K562 (cell line): ENCODE data around the gene MCC. TPM values are rescaled to one million over a fixed set of nuclear protein-coding genes. Genes with fewer than 3 reads are reported as not detected.

Source experiments
- ATAC-seq: fragments of 200-7000 bp; cut with Tn5 transposase; 3 replicates; pipeline ENCODE4 v1.9.1; 2020; ENCODE audit warnings: moderate library complexity
- BruUV-seq: library from RNA; stranded (reverse); fragments of 400-500 nt; replicated peaks from 2 replicates; lab custom pipeline; 2021; lab: Mats Ljungman, UMichigan
- CTCF ChIA-PET: fragments of 300-600 bp; formaldehyde crosslinking; extraction: SDS; loops from one replicate; lab custom pipeline; 2021; ENCODE audit warnings: low intra/inter-chr PET ratio; lab: Yijun Ruan, JAX
- POLR2A ChIA-PET: fragments of 300-600, 350-650 bp; sonication (Branson Sonifier 250); formaldehyde crosslinking; extraction: SDS; loops from one replicate; lab custom pipeline; 2021; ENCODE audit warnings: antibody characterized with exemption, inconsistent platforms; lab: Yijun Ruan, JAX
- DNase-seq, 4 experiments: peaks; one replicate each; pipeline versions ENCODE4 v3.0.0 to v3.0.0-alpha.2; 2011 to 2018; ENCODE audit warnings: low spot score in 3 of 4, mixed read lengths in 3 of 4; ENCODE audit errors: extremely low read depth in 1 of 4
- FAIRE-seq: peaks from 2 replicates; lab custom pipeline; 2011; peaks lifted over from hg19 to GRCh38; lab: Jason Lieb, UNC
- H2AFZ ChIP-seq: 2 replicates; pipeline ENCODE4 v1.6.0; 2011; ENCODE audit warnings: low read depth, low read length, control low read depth, inconsistent platforms
- H3K27ac ChIP-seq: fragments of 200-600 bp; 3 replicates; pipeline ENCODE4 v1.8.0; 2011; ENCODE audit warnings: low read depth, mild to moderate bottlenecking, control low read depth, inconsistent platforms, low read length, moderate library complexity, mixed read lengths; ENCODE audit errors: extremely low read depth
- H3K27me3 ChIP-seq, 2 experiments: fragments of 300-600 bp in 1 of 2; 2 replicates in 1 of 2; 3 replicates in 1 of 2; pipeline versions ENCODE4 v1.6.0 to v1.8.0; 2011; ENCODE audit warnings: inconsistent platforms in 2 of 2, low read length in 2 of 2, mild to moderate bottlenecking in 1 of 2, mixed read lengths in 1 of 2, moderate library complexity in 1 of 2; ENCODE audit not compliant: control insufficient read depth in 2 of 2, insufficient read depth in 2 of 2
- H3K36me3 ChIP-seq: fragments of 300-600 bp; 3 replicates; pipeline ENCODE4 v1.8.0; 2011; ENCODE audit warnings: mild to moderate bottlenecking, low read length, inconsistent platforms; ENCODE audit not compliant: control insufficient read depth, insufficient read depth
- H3K4me1 ChIP-seq, 2 experiments: fragments of 200-600 bp in 1 of 2; replicated peaks in 1 of 2; 2 replicates in 1 of 2; 3 replicates in 1 of 2; pipeline versions ENCODE4 v1.5.1 to v1.8.0; 2011; ENCODE audit warnings: inconsistent platforms in 2 of 2, low read length in 2 of 2, mild to moderate bottlenecking in 1 of 2, mixed read lengths in 1 of 2, moderate library complexity in 1 of 2; ENCODE audit not compliant: control insufficient read depth in 2 of 2, insufficient read depth in 2 of 2
- H3K4me2 ChIP-seq: 2 replicates; pipeline ENCODE4 v1.6.1; 2011; ENCODE audit warnings: low read length, control low read depth, inconsistent platforms, mixed read lengths; ENCODE audit not compliant: insufficient read depth
- H3K4me3 ChIP-seq: fragments of 200-600 bp; sonication (generic), shearing (Covaris generic); 2 replicates; pipeline ENCODE4 v1.5.1; 2016; ENCODE audit warnings: control low read depth, inconsistent platforms
- H3K79me2 ChIP-seq: fragments of 200-600 bp; 3 replicates; pipeline ENCODE4 v1.8.0; 2011; ENCODE audit warnings: low read length, inconsistent platforms; ENCODE audit not compliant: control insufficient read depth, insufficient read depth
- H3K9ac ChIP-seq, 2 experiments: 2 replicates each; pipeline versions ENCODE4 v1.6.0 to v1.6.1; 2011; ENCODE audit warnings: low read depth in 2 of 2, low read length in 2 of 2, control low read depth in 1 of 2, inconsistent platforms in 1 of 2, mild to moderate bottlenecking in 1 of 2, mixed read lengths in 1 of 2; ENCODE audit not compliant: insufficient read depth in 1 of 2
- H3K9me1 ChIP-seq: one replicate; pipeline ENCODE4 v1.6.0; 2011; ENCODE audit warnings: inconsistent platforms, mild to moderate bottlenecking, low read length, moderate library complexity; ENCODE audit not compliant: control insufficient read depth, insufficient read depth
- H3K9me3 ChIP-seq: replicated peaks from 2 replicates; pipeline ENCODE4 v1.5.1; 2011; ENCODE audit warnings: low read depth, low read length, inconsistent platforms; ENCODE audit not compliant: control insufficient read depth, insufficient read depth
- H4K20me1 ChIP-seq: replicated peaks from 2 replicates; pipeline ENCODE4 v1.6.1; 2011; ENCODE audit warnings: low read length, inconsistent platforms, mixed read lengths; ENCODE audit not compliant: control insufficient read depth, insufficient read depth
- DACH1 ChIP-seq: fragments of 450-650 bp; IDR thresholded peaks from 2 replicates; pipeline ENCODE4 v1.6.1; 2018; ENCODE audit not compliant: partially characterized antibody
- FOXO4 ChIP-seq: fragments of 450-650 bp; formaldehyde crosslinking; IDR thresholded peaks from 2 replicates; pipeline ENCODE4 v1.4.0; 2020; ENCODE audit warnings: mild to moderate bottlenecking, moderate library complexity
- KLF16 ChIP-seq: IDR thresholded peaks from 2 replicates; pipeline ENCODE4 v1.6.1; 2016; ENCODE audit warnings: antibody characterized with exemption
- MAFG ChIP-seq: fragments of 450-650 bp; conservative IDR thresholded peaks from 2 replicates; pipeline ENCODE4 v1.6.1; 2016; ENCODE audit warnings: missing genetic modification characterization, missing compliant biosample characterization
- NCOR1 ChIP-seq: fragments of 450-650 bp; IDR thresholded peaks from 2 replicates; pipeline ENCODE4 v1.6.1; 2016; ENCODE audit warnings: mild to moderate bottlenecking, moderate library complexity
- POLR2A ChIP-seq: fragments of 450-650 bp; conservative IDR thresholded peaks from 2 replicates; pipeline ENCODE4 v1.6.1; 2016
- POLR2AphosphoS5 ChIP-seq: IDR thresholded peaks from 2 replicates; pipeline ENCODE4 v1.6.1; 2011; ENCODE audit warnings: mild to moderate bottlenecking, low read depth, low read length, moderate library complexity; ENCODE audit not compliant: control insufficient read depth, insufficient read depth
- POLR2B ChIP-seq: fragments of 450-650 bp; IDR thresholded peaks from 2 replicates; pipeline ENCODE4 v1.6.1; 2018; ENCODE audit warnings: low read depth; ENCODE audit not compliant: partially characterized antibody
- RBM17 ChIP-seq: fragments of 200-400 bp; formaldehyde crosslinking; IDR thresholded peaks from 2 replicates; pipeline ENCODE4 v1.6.1; 2017; ENCODE audit warnings: low read depth, mild to moderate bottlenecking, low read length, borderline replicate concordance
- ZBTB33 ChIP-seq: sonication (generic); formaldehyde crosslinking; IDR thresholded peaks from 2 replicates; pipeline ENCODE4 v1.8.1; 2023; ENCODE audit warnings: mild to moderate bottlenecking, missing genetic modification reagents
- ZBTB43 ChIP-seq: sonication (generic); formaldehyde crosslinking; IDR thresholded peaks from 2 replicates; pipeline ENCODE4 v1.8.0; 2023; ENCODE audit warnings: mild to moderate bottlenecking, missing genetic modification reagents
- ZNF408 ChIP-seq: fragments of 250-450 bp; sonication (Bioruptor Pico); IDR thresholded peaks from 2 replicates; pipeline ENCODE4 v1.4.0; 2020; ENCODE audit warnings: low read depth, mild to moderate bottlenecking, moderate library complexity
- WGBS: fragments of 100-300 bp; shearing (Covaris generic); methylation state at CpG from one replicate; pipeline ENCODE4 v1.1.6; 2016; ENCODE audit warnings: low coverage, mixed read lengths; ENCODE audit not compliant: insufficient coverage; ENCODE audit errors: missing lambda C conversion rate; 5-methylcytosine and 5-hydroxymethylcytosine counted together
- in situ Hi-C: fragments of 300-500 bp; cut with MboI; formaldehyde crosslinking; loops from 4 replicates; pipeline ENCODE4 v1.15.0; 2018; ENCODE audit warnings: inconsistent platforms, mixed read lengths
- intact Hi-C: fragments of 100-400 bp; cut with micrococcal nuclease; formaldehyde crosslinking; loops from 2 replicates; pipeline ENCODE4 v1.14.2; 2022
- polyA plus RNA-seq, 8 experiments: library from polyadenylated mRNA; depleted of rRNA in 4 of 8; stranded (reverse) in 5 of 8; unstranded in 3 of 8; fragments of >200 nt; fragmentation: Nextera tagmentation in 2 of 8; fragmentation: Illumina TruSeq in 1 of 8; extraction: Ambion mirVana in 2 of 8; extraction: Trizol in 1 of 8; gene quantifications; 2 replicates each; pipeline versions ENCODE4 v1.2.1 to v1.2.3, GENCODE V29; 2011 to 2014; ENCODE audit warnings: inconsistent platforms in 1 of 8, missing spikeins in 1 of 8
- total RNA-seq, 7 experiments: library from RNA; depleted of rRNA in 6 of 7; stranded (reverse); fragments of >200 nt in 6 of 7; fragmentation: Illumina TruSeq in 2 of 7; extraction: Trizol in 2 of 7; gene quantifications; 2 replicates each; pipeline versions ENCODE4 v1.2.1 to v1.2.3, GENCODE V29; 2011 to 2021; ENCODE audit warnings: low replicate concordance in 1 of 7

The MCC gene
- total and polyA plus RNA-seq, 9 of the 15 experiments (the other 6 are each of a cell fraction or from before 2014, with no cell fraction given), result 0.04 to 0.24 (median 0.06) TPM; not detected in 1

GRCh38 chr5:113027015-113027414 is 461.2 kb downstream of the MCC start:
- H3K9me1 ChIP-seq, result no peaks in the 10 kb centered on the region
- H3K4me2 ChIP-seq, result no peak overlapping the region
- ATAC-seq (no peak), FAIRE-seq (no peak), DNase-seq (no peak)
- TF ChIP-seq RBM17, result no peak
- TF ChIP-seq NCOR1, result no peak
- no peak for TF ChIP-seq ZBTB33 (CRISPR knock-in tag)
- no peak for TF ChIP-seq FOXO4 (CRISPR knock-in tag)
- no peak for TF ChIP-seq ZNF408 (CRISPR knock-in tag)
- TF ChIP-seq DACH1, result no peak
- TF ChIP-seq POLR2B, result peak; percentile 22
- TF ChIP-seq MAFG (tag), result no peak
- TF ChIP-seq POLR2A, result peak; percentile 15; the same call in 1 of the 2 replicates
- peak; percentile 27; the same call in 1 of the 2 replicates for TF ChIP-seq POLR2AphosphoS5
- no peak for TF ChIP-seq ZBTB43 (CRISPR knock-in tag)
- TF ChIP-seq KLF16, result no peak
- 82% methylated on average over 8 of the region's 8 CpGs for WGBS
- no peaks in the 10 kb centered on the region for H4K20me1 ChIP-seq
- H3K36me3 ChIP-seq, result peaks cover 44% of the 10 kb centered on the region; the same call in 2 of the 3 replicates
- H3K9ac ChIP-seq, result no peak overlapping the region
- H3K9me3 ChIP-seq, result no peaks in the 10 kb centered on the region
- no peak overlapping the region for H2AFZ ChIP-seq
- ChIA-PET POLR2A (no interaction called here), CTCF (no interaction called here)
- H3K79me2 ChIP-seq, result no peaks in the 10 kb centered on the region
- no TSS peak for BruUV-seq
- intact Hi-C loops, result no loop called here
- H3K27ac ChIP-seq, result no peak overlapping the region
- no peaks in the 10 kb centered on the region for H3K27me3 ChIP-seq
- in situ Hi-C loops, result no loop called here
- no peaks in the 10 kb centered on the region; a peak in 1 of 5 replicates for H3K4me1 ChIP-seq
- no peak overlapping the region for H3K4me3 ChIP-seq
